Measurements from ENCODE around the gene ZNF618. TPM values are rescaled to one million over a fixed set of nuclear protein-coding genes. Genes with fewer than 3 reads are reported as not detected.

Gene ZNF618
- total and polyA plus RNA-seq, 2 experiments from 2014 or later, result 12.1 to 22.1 TPM

GRCh38 chr9:114105236-114105635, 229.1 kb downstream of the ZNF618 start:
- no peak overlapping the region for H2AFZ ChIP-seq
- peaks cover 13% of the 10 kb centered on the region for H3K9me3 Mint-ChIP-seq
- H3K27me3 ChIP-seq (ENCODE audit: insufficient read depth), result peaks cover 7% of the 10 kb centered on the region; the same call in 1 of the 2 replicates
- peaks cover 12% of the 10 kb centered on the region for H3K4me1 Mint-ChIP-seq
- no peak overlapping the region for H3K4me2 ChIP-seq
- H3K79me2 ChIP-seq (replicated peaks; ENCODE audit: insufficient read depth), result no peaks in the 10 kb centered on the region
- no peaks in the 10 kb centered on the region; the same call in 1 of the 2 replicates for H3K4me1 ChIP-seq (ENCODE audit: insufficient read depth)
- ATAC-seq (no peak), DNase-seq (ENCODE audit: low spot score) (no peak)
- no peaks in the 10 kb centered on the region for H3K36me3 ChIP-seq (ENCODE audit: insufficient read depth)
- no peaks in the 10 kb centered on the region for H4K20me1 ChIP-seq (replicated peaks; ENCODE audit: insufficient read depth)
- H3K36me3 Mint-ChIP-seq (ENCODE audit: low read depth), result no peaks in the 10 kb centered on the region; the same call in 2 of the 3 replicates
- no peaks in the 10 kb centered on the region for H3F3A ChIP-seq (replicated peaks; ENCODE audit: low read depth)
- H3K27me3 Mint-ChIP-seq (ENCODE audit: insufficient read depth, low read depth, poor library complexity), result peaks cover 7% of the 10 kb centered on the region
- no peak overlapping the region for H3K4me3 ChIP-seq
- TF ChIP-seq STAT1 (IDR thresholded peaks at IDR 0.05; ENCODE audit: unreplicated experiment) (no peak), REST (IDR thresholded peaks at IDR 0.05; ENCODE audit: unreplicated experiment) (no peak), ZNF114 (CRISPR knock-in tag; IDR thresholded peaks at IDR 0.05) (no peak), ETS1 (IDR thresholded peaks at IDR 0.05) (no peak), POLR2AphosphoS5 (IDR thresholded peaks at IDR 0.05; ENCODE audit: low read depth) (no peak), CTCF (conservative IDR thresholded peaks at IDR 0.05; ENCODE audit: low read depth in 2 of 2) (no peak), ZNF462 (CRISPR knock-in tag; IDR thresholded peaks at IDR 0.05) (no peak), EZH2 (IDR thresholded peaks at IDR 0.05; ENCODE audit: low read depth, unreplicated experiment) (no peak), NANOG (IDR thresholded peaks at IDR 0.05; ENCODE audit: borderline replicate concordance) (no peak), ZNF331 (CRISPR knock-in tag; IDR thresholded peaks at IDR 0.05; ENCODE audit: low read depth) (no peak)
- H3K27ac ChIP-seq (ENCODE audit: low read depth), result no peak overlapping the region
- H3K9me2 ChIP-seq (ENCODE audit: insufficient read depth), result no peaks in the 10 kb centered on the region
- no peak overlapping the region for H3K4me3 Mint-ChIP-seq
- H3K27ac Mint-ChIP-seq, result no peak overlapping the region
